ENCODE results near the gene POLK. TPM values are rescaled to one million over a fixed set of nuclear protein-coding genes. Genes with fewer than 3 reads are reported as not detected.

POLK gene
- total RNA-seq: 28.3 TPM

DNA sequence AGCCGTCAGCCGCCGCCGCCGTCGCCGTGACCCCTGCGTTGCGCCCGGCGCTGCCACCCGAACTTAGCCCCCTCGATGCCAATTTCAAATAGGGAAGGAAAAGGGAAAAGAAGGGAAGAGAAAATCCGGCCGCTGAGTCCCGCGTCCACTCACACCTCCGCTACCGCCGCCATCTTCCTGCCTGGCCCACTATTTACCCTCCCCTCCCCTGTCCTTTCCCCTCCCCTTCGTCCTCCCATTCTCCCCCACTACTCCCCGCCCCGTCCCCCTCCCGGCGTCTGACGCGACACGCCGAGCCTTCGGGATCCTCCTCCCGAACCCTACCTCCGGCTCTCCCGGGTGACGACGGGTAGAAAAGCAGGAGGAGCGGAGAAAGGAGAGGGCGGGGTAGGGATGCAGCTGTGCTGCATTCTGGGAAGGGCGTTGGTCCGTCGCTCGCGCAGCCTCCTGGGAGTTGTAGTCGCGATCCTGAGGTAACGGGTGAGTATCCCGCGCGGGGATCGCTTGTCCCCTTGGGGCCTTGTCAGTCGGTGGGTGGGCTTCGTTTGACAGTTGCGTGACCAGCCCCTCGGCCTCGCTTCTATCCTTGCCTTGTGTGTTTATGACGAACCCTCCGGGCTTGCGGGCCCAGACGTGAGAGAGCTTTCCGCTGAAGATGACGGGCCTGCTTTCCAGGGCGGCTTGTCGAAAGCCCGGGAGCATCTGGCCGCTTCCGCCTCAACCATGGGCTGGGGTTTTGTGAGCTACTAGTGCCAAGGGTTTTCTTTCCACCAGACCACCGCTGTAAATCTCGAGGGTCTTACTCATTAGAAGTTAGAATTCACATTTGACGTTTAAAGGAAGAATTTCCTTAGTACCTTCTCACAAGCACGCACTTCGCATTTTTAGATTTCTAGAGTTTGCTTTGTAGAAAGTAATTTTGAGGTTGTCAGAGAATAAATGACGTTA is at the start of gene POLK, which contains the start of gene CERT1:
POLK (plus strand) TSS at position 457 of the 948 bp plus-strand sequence.
CERT1 (minus strand) TSS at position 195 of the 948 bp plus-strand sequence. CDS start 422 bp downstream, outside the sequence.

GRCh38 chr5:75611311-75612225 is 99.9 kb downstream of the POLK start, which contains the start of gene ANKDD1B:
ANKDD1B (plus strand) TSS chr5:75611453; CDS start chr5:75611635, 182 bp downstream.

Small RNA genes within 50 kb of the gene (small RNA-seq; reads per million reads assigned to genes)
- gene RNU7-175P (ENCODE audit: low replicate concordance): not detected

Other genes with a start within 250 kb of the POLK start
- gene HMGCR, start 174.7 kb upstream of the POLK start, total RNA-seq: 74.8 TPM
- 50.7 TPM for gene CERT1, start 262 bp upstream of the POLK start, total RNA-seq
- gene ANKDD1B, start 99.6 kb downstream of the POLK start, total RNA-seq: 6.4 TPM
- gene POC5, start 205.5 kb downstream of the POLK start, total RNA-seq: 12.4 TPM

Data from metanephros (tissue), 2 donors.